SU-DHL-6 (cell line): ENCODE data around the gene ASTN2.

Source experiments
- H2AFZ ChIP-seq: fragments of 200-600 bp; sonication (generic); 2 replicates; pipeline ENCODE4 v1.6.1; 2014; ENCODE audit warnings: low read depth, mild to moderate bottlenecking, moderate library complexity, mixed read lengths, antibody characterized with exemption, low read length; ENCODE audit not compliant: severe bottlenecking
- H3F3A ChIP-seq: fragments of 200-600 bp; shearing (Covaris generic); 2 replicates; pipeline ENCODE4 v1.6.0; 2016; ENCODE audit warnings: antibody characterized with exemption, mild to moderate bottlenecking; ENCODE audit not compliant: insufficient read depth
- H3K27ac ChIP-seq: fragments of 200-600 bp; sonication (generic); 2 replicates; pipeline ENCODE4 v1.5.1; 2016; ENCODE audit warnings: low read depth, mild to moderate bottlenecking, low read length, moderate library complexity, mixed read lengths
- H3K27me3 ChIP-seq: fragments of 200-600 bp; sonication (generic), shearing (Covaris generic); 2 replicates; pipeline ENCODE4 v1.6.0; 2014; ENCODE audit warnings: mild to moderate bottlenecking, low read length
- H3K36me3 ChIP-seq: fragments of 200-600 bp; sonication (generic); 2 replicates; pipeline ENCODE4 v1.6.1; 2014; ENCODE audit warnings: mild to moderate bottlenecking, low read length, mixed read lengths
- H3K4me2 ChIP-seq: fragments of 300-600, 200-600 bp; shearing (Covaris generic), sonication (generic); 2 replicates; pipeline ENCODE4 v1.6.0; 2014; ENCODE audit warnings: low read length, low read depth, mild to moderate bottlenecking; ENCODE audit not compliant: poor library complexity, severe bottlenecking
- H3K4me3 ChIP-seq: fragments of 200-600 bp; sonication (generic); 2 replicates; pipeline ENCODE4 v1.5.1; 2014; ENCODE audit warnings: antibody characterized with exemption, low read length, mild to moderate bottlenecking, mixed read lengths; ENCODE audit not compliant: insufficient read depth, poor library complexity, severe bottlenecking
- H3K79me2 ChIP-seq: fragments of 200-600 bp; sonication (generic); 2 replicates; pipeline ENCODE4 v1.6.1; 2014; ENCODE audit warnings: mild to moderate bottlenecking, low read length, moderate library complexity; ENCODE audit not compliant: insufficient read depth
- H3K9ac ChIP-seq: fragments of 200-600 bp; sonication (generic); 2 replicates; pipeline ENCODE4 v1.7.0; 2014; ENCODE audit warnings: mild to moderate bottlenecking, low read length
- H3K9me2 ChIP-seq: fragments of 200-600 bp; sonication (generic); replicated peaks from 2 replicates; pipeline ENCODE4 v1.6.1; 2014; ENCODE audit warnings: low read length; ENCODE audit not compliant: insufficient read depth
- H3K9me3 ChIP-seq: fragments of 200-600 bp; sonication (generic); 2 replicates; pipeline ENCODE4 v1.6.1; 2014; ENCODE audit warnings: low read length, mixed read lengths; ENCODE audit not compliant: insufficient read depth
- H4K20me1 ChIP-seq: fragments of 200-600 bp; sonication (generic); 2 replicates; pipeline ENCODE4 v1.6.1; 2014; ENCODE audit warnings: low read depth, mild to moderate bottlenecking, antibody characterized with exemption, low read length, moderate library complexity, mixed read lengths
- CTCF ChIP-seq: fragments of 200-600 bp; sonication (generic); IDR thresholded peaks from one replicate; pipeline ENCODE4 v1.5.1; 2017; ENCODE audit warnings: antibody characterized with exemption, mild to moderate bottlenecking, low read length, moderate library complexity; ENCODE audit not compliant: insufficient read depth, poor library complexity, severe bottlenecking
- EZH2phosphoT487 ChIP-seq: fragments of 200-600 bp; sonication (generic), shearing (Covaris generic); conservative IDR thresholded peaks from 2 replicates; pipeline ENCODE4 v1.6.1; 2018; ENCODE audit warnings: mild to moderate bottlenecking, antibody characterized with exemption, low read length, moderate library complexity, mixed read lengths

The ASTN2 gene

GRCh38 chr9:116943970-116944369, 470.9 kb downstream of the ASTN2 start:
- Histone ChIP-seq H2AFZ (no peak overlapping the region), H3K27me3 (no peaks in the 10 kb centered on the region), H3F3A (no peaks in the 10 kb centered on the region), H3K79me2 (no peaks in the 10 kb centered on the region), H3K4me3 (no peak overlapping the region), H3K4me2 (no peak overlapping the region), H3K9me3 (no peaks in the 10 kb centered on the region), H3K9ac (no peak overlapping the region), H3K27ac (no peak overlapping the region), H3K36me3 (no peaks in the 10 kb centered on the region), H4K20me1 (no peaks in the 10 kb centered on the region), H3K9me2 (no peaks in the 10 kb centered on the region)
- no peak for TF ChIP-seq EZH2phosphoT487
- no peak for TF ChIP-seq CTCF

GRCh38 chr9:116942593-116943061, 472.2 kb downstream of the ASTN2 start:
- H2AFZ ChIP-seq, result no peak overlapping the region
- no peaks in the 10 kb centered on the region for H3F3A ChIP-seq
- H3K4me3 ChIP-seq, result no peak overlapping the region
- H3K36me3 ChIP-seq, result no peaks in the 10 kb centered on the region
- H3K79me2 ChIP-seq, result no peaks in the 10 kb centered on the region
- no peak for TF ChIP-seq EZH2phosphoT487
- no peak for TF ChIP-seq CTCF
- no peaks in the 10 kb centered on the region for H3K9me3 ChIP-seq
- H3K27me3 ChIP-seq, result no peaks in the 10 kb centered on the region
- H3K4me2 ChIP-seq, result no peak overlapping the region
- no peak overlapping the region for H3K9ac ChIP-seq
- H3K9me2 ChIP-seq, result no peaks in the 10 kb centered on the region
- H3K27ac ChIP-seq, result no peak overlapping the region
- H4K20me1 ChIP-seq, result no peaks in the 10 kb centered on the region

GRCh38 chr9:116941266-116941665, 473.6 kb downstream of the ASTN2 start:
- H3K4me2 ChIP-seq, result no peak overlapping the region
- H3K36me3 ChIP-seq, result no peaks in the 10 kb centered on the region
- no peak overlapping the region for H3K4me3 ChIP-seq
- H3K9me3 ChIP-seq, result no peaks in the 10 kb centered on the region
- no peaks in the 10 kb centered on the region for H3K79me2 ChIP-seq
- no peaks in the 10 kb centered on the region for H4K20me1 ChIP-seq
- no peak for TF ChIP-seq CTCF
- TF ChIP-seq EZH2phosphoT487, result no peak
- no peaks in the 10 kb centered on the region for H3K27me3 ChIP-seq
- H3K9me2 ChIP-seq, result no peaks in the 10 kb centered on the region
- H3K27ac ChIP-seq, result no peak overlapping the region
- no peaks in the 10 kb centered on the region for H3F3A ChIP-seq
- no peak overlapping the region for H2AFZ ChIP-seq
- H3K9ac ChIP-seq, result no peak overlapping the region
